HepG2 (cell line): ENCODE data around the gene MEX3A. TPM values are rescaled to one million over a fixed set of nuclear protein-coding genes. Genes with fewer than 3 reads are reported as not detected.

Experiments
- CAMTA2 ChIP-seq: sonication (generic); formaldehyde crosslinking; IDR thresholded peaks from 2 replicates; pipeline ENCODE4 v1.4.0; 2020; ENCODE audit warnings: mild to moderate bottlenecking, missing genetic modification reagents, borderline replicate concordance
- CEBPB ChIP-seq: IDR thresholded peaks from 2 replicates; pipeline ENCODE4 v1.6.1; 2011; ENCODE audit warnings: low read depth, low read length, improper control_type of control experiment, borderline replicate concordance
- CREB3 ChIP-seq: sonication (generic); formaldehyde crosslinking; IDR thresholded peaks from 2 replicates; pipeline ENCODE4 v1.5.0; 2020; ENCODE audit warnings: missing genetic modification reagents
- FOXC1 ChIP-seq: sonication (generic); formaldehyde crosslinking; IDR thresholded peaks from 2 replicates; pipeline ENCODE4 v1.8.0; 2022; ENCODE audit warnings: mild to moderate bottlenecking, missing genetic modification reagents, borderline replicate concordance
- LCORL ChIP-seq, 2 experiments: fragments of 450-650 bp in 1 of 2; sonication (generic) in 1 of 2; formaldehyde crosslinking in 1 of 2; IDR thresholded peaks; 2 replicates each; pipeline versions ENCODE4 v1.5.0 to v1.6.1; 2017 to 2020; ENCODE audit warnings: antibody characterized with exemption in 1 of 2, missing genetic modification reagents in 1 of 2
- MAFG ChIP-seq: sonication (generic); formaldehyde crosslinking; IDR thresholded peaks from 2 replicates; pipeline ENCODE4 v1.5.1; 2020; ENCODE audit warnings: mild to moderate bottlenecking, missing genetic modification reagents
- PRPF4 ChIP-seq: fragments of 200-400 bp; formaldehyde crosslinking; IDR thresholded peaks from 2 replicates; pipeline ENCODE4 v1.6.1; 2016; ENCODE audit warnings: low read length, low read depth; ENCODE audit not compliant: poor library complexity, severe bottlenecking
- ZBTB40 ChIP-seq, 2 experiments: fragments of 450-650 bp in 1 of 2; sonication (generic) in 1 of 2; formaldehyde crosslinking in 1 of 2; IDR thresholded peaks; 2 replicates each; pipeline versions ENCODE4 v1.6.1 to v1.8.0; 2016 to 2022; ENCODE audit warnings: antibody characterized with exemption in 1 of 2, mild to moderate bottlenecking in 1 of 2, missing genetic modification reagents in 1 of 2
- ZFYVE20 ChIP-seq: sonication (generic); formaldehyde crosslinking; IDR thresholded peaks from 2 replicates; pipeline ENCODE4 v1.8.0; 2023; ENCODE audit warnings: low read depth, mild to moderate bottlenecking, moderate library complexity, missing genetic modification reagents, borderline replicate concordance
- ZNF230 ChIP-seq: sonication (generic); formaldehyde crosslinking; IDR thresholded peaks from 2 replicates; pipeline ENCODE4 v1.4.0; 2020; ENCODE audit warnings: mild to moderate bottlenecking, missing genetic modification reagents
- ZNF598 ChIP-seq: sonication (generic); formaldehyde crosslinking; IDR thresholded peaks from 2 replicates; pipeline ENCODE4 v1.5.1; 2020; ENCODE audit warnings: mild to moderate bottlenecking, missing genetic modification reagents, borderline replicate concordance
- ZNF703 ChIP-seq: sonication (generic); formaldehyde crosslinking; IDR thresholded peaks from 2 replicates; pipeline ENCODE4 v1.5.1; 2020; ENCODE audit warnings: missing genetic modification reagents, mild to moderate bottlenecking, moderate library complexity, borderline replicate concordance
- ZNF777 ChIP-seq: sonication (generic); formaldehyde crosslinking; IDR thresholded peaks from 2 replicates; pipeline ENCODE4 v1.4.0; 2020; ENCODE audit warnings: missing genetic modification reagents
- ZUFSP ChIP-seq: sonication (generic); formaldehyde crosslinking; IDR thresholded peaks from 2 replicates; pipeline ENCODE4 v1.9.0; 2021; ENCODE audit warnings: missing genetic modification reagents, mild to moderate bottlenecking, borderline replicate concordance
- polyA plus RNA-seq, 8 experiments: library from polyadenylated mRNA; depleted of rRNA in 3 of 8; stranded (reverse) in 7 of 8; unstranded in 1 of 8; fragments of >200 nt; fragmentation: Illumina TruSeq in 4 of 8; extraction: Trizol in 4 of 8; gene quantifications; 2 replicates each; pipeline versions ENCODE4 v1.2.1 to v1.2.3, GENCODE V29; 2011 to 2016; ENCODE audit warnings: low read depth in 4 of 8, missing spikeins in 1 of 8, mixed read lengths in 1 of 8; ENCODE audit not compliant: insufficient read depth in 1 of 8
- total RNA-seq, 5 experiments: library from RNA; depleted of rRNA; stranded (reverse); fragments of >200 nt; fragmentation: Illumina TruSeq; extraction: Trizol; gene quantifications; 2 replicates each; pipeline ENCODE4 v1.2.3, GENCODE V29; 2016; ENCODE audit warnings: low read depth in 1 of 5

The MEX3A gene
- total and polyA plus RNA-seq, 2 of the 13 experiments (the other 11 are each of a cell fraction or from before 2014, with no cell fraction given) = 7.6 to 9.1 TPM

- TF ChIP-seq MAFG (CRISPR knock-in tag) = 0 out of 2 replicates have a peak, but pooled peaks have one; percentile 34
- no peak for TF ChIP-seq ZBTB40 (IDR thresholded peaks at IDR 0.05)
- no peak for TF ChIP-seq ZBTB40 (CRISPR knock-in tag; IDR thresholded peaks at IDR 0.05)
- TF ChIP-seq CREB3 (CRISPR knock-in tag) = no peak
- TF ChIP-seq ZUFSP (CRISPR knock-in tag) = no peak
- TF ChIP-seq ZNF777 (CRISPR knock-in tag) = no peak
- no peak for TF ChIP-seq ZNF598 (CRISPR knock-in tag)
- TF ChIP-seq FOXC1 (CRISPR knock-in tag) = no peak
- no peak for TF ChIP-seq CAMTA2 (CRISPR knock-in tag)
- TF ChIP-seq CEBPB = no peak; the same call in 1 of the 2 replicates
- TF ChIP-seq LCORL (IDR thresholded peaks at IDR 0.05) = peak; percentile 74
- TF ChIP-seq LCORL (CRISPR knock-in tag; IDR thresholded peaks at IDR 0.05) = peak; percentile 68
- no peak for TF ChIP-seq ZFYVE20 (CRISPR knock-in tag)
- no peak for TF ChIP-seq ZNF230 (CRISPR knock-in tag)
- no peak for TF ChIP-seq ZNF703 (CRISPR knock-in tag)
- no peak for TF ChIP-seq PRPF4
Observed at GRCh38 chr1:156123356-156124196, 41.3 kb upstream of the MEX3A start (continued).
